K562 (cell line): ENCODE measurements around the gene MFNG. TPM values are rescaled to one million over a fixed set of nuclear protein-coding genes. Genes with fewer than 3 reads are reported as not detected.

Experiments
- ATF4 ChIP-seq: fragments of 450-650 bp; formaldehyde crosslinking; IDR thresholded peaks from 2 replicates; pipeline ENCODE4 v1.4.0; 2022; ENCODE audit warnings: mild to moderate bottlenecking, moderate library complexity
- HOXB6 ChIP-seq: fragments of 250-450 bp; sonication (Bioruptor Pico); IDR thresholded peaks from 2 replicates; pipeline ENCODE4 v1.5.1; 2022; ENCODE audit warnings: mild to moderate bottlenecking, borderline replicate concordance
- JUND ChIP-seq, 2 experiments: IDR thresholded peaks; 2 replicates in 1 of 2; 3 replicates in 1 of 2; pipeline ENCODE4 v1.6.1; 2011; ENCODE audit warnings: borderline replicate concordance in 2 of 2, low read depth in 2 of 2, low read length in 2 of 2, improper control_type of control experiment in 1 of 2, missing biosample characterization in 1 of 2, missing genetic modification characterization in 1 of 2, missing genetic modification reagents in 1 of 2
- L3MBTL2 ChIP-seq: fragments of 450-650 bp; IDR thresholded peaks from 2 replicates; pipeline ENCODE4 v1.6.1; 2016; ENCODE audit warnings: mild to moderate bottlenecking, moderate library complexity
- SAP30 ChIP-seq: fragments of 200-600 bp; sonication (generic); IDR thresholded peaks from 2 replicates; pipeline ENCODE4 v1.6.1; 2012; ENCODE audit warnings: borderline replicate concordance, low read depth, mild to moderate bottlenecking, moderate library complexity, low read length, control low read depth, inconsistent platforms; ENCODE audit not compliant: insufficient read depth, poor library complexity, severe bottlenecking
- SMAD2 ChIP-seq: fragments of 150-350 bp; IDR thresholded peaks from 2 replicates; pipeline ENCODE4 v1.6.1; 2014; ENCODE audit warnings: low read depth, mild to moderate bottlenecking, low read length
- ZFP91 ChIP-seq: sonication (generic); formaldehyde crosslinking; IDR thresholded peaks from 2 replicates; pipeline ENCODE4 v1.8.0; 2022; ENCODE audit warnings: mild to moderate bottlenecking, missing genetic modification reagents
- ZFPM2 ChIP-seq: fragments of 250-450 bp; sonication (Bioruptor Pico); IDR thresholded peaks from 2 replicates; pipeline ENCODE4 v1.5.1; 2022; ENCODE audit warnings: mild to moderate bottlenecking
- polyA plus RNA-seq, 8 experiments: library from polyadenylated mRNA; depleted of rRNA in 4 of 8; stranded (reverse) in 5 of 8; unstranded in 3 of 8; fragments of >200 nt; fragmentation: Nextera tagmentation in 2 of 8; fragmentation: Illumina TruSeq in 1 of 8; extraction: Ambion mirVana in 2 of 8; extraction: Trizol in 1 of 8; gene quantifications; 2 replicates each; pipeline versions ENCODE4 v1.2.1 to v1.2.3, GENCODE V29; 2011 to 2014; ENCODE audit warnings: inconsistent platforms in 1 of 8, missing spikeins in 1 of 8
- total RNA-seq, 7 experiments: library from RNA; depleted of rRNA in 6 of 7; stranded (reverse); fragments of >200 nt in 6 of 7; fragmentation: Illumina TruSeq in 2 of 7; extraction: Trizol in 2 of 7; gene quantifications; 2 replicates each; pipeline versions ENCODE4 v1.2.1 to v1.2.3, GENCODE V29; 2011 to 2021; ENCODE audit warnings: low replicate concordance in 1 of 7

MFNG gene
- total and polyA plus RNA-seq, 9 of the 15 experiments (the other 6 are each of a cell fraction or from before 2014, with no cell fraction given) = 0.13 to 0.73 (median 0.38) TPM; not detected in 4

- TF ChIP-seq ATF4 (no peak), SAP30 (no peak), ZFP91 (no peak), JUND (IDR thresholded peaks at IDR 0.05; ENCODE audit: borderline replicate concordance, low read depth, low read length) (no peak), JUND (tag; IDR thresholded peaks at IDR 0.05; ENCODE audit: borderline replicate concordance, low read depth, low read length) (no peak), SMAD2 (no peak), HOXB6 (CRISPR knock-in tag) (no peak), L3MBTL2 (no peak), ZFPM2 (no peak)
These were observed 36.7 kb downstream of the MFNG start (continued) for GRCh38 chr22:37449331-37450001.
